Activated naive CD8-positive, alpha-beta T cell treated with anti-CD3 and anti-CD28 coated beads for 36 hours (primary cell): ENCODE results near the gene MBP. TPM values are rescaled to one million over a fixed set of nuclear protein-coding genes. Genes with fewer than 3 reads are reported as not detected.
A peak's percentile ranks its signal among the peaks of the same experiment; 100 is the strongest.

Experiments
- DNase-seq: peaks from one replicate; pipeline ENCODE4 v3.0.0; 2021
- H3K27ac Mint-ChIP-seq: one replicate; pipeline ENCODE4 v1.8.0; 2022; ENCODE audit warnings: mild to moderate bottlenecking, moderate library complexity, mixed read lengths
- H3K27me3 Mint-ChIP-seq: one replicate; pipeline ENCODE4 v1.8.0; 2022; ENCODE audit warnings: mild to moderate bottlenecking, mixed read lengths
- H3K36me3 Mint-ChIP-seq: one replicate; pipeline ENCODE4 v1.8.0; 2021; ENCODE audit warnings: mild to moderate bottlenecking, mixed read lengths
- H3K4me1 Mint-ChIP-seq: one replicate; pipeline ENCODE4 v1.8.0; 2021; ENCODE audit warnings: mixed read lengths
- H3K4me3 Mint-ChIP-seq: one replicate; pipeline ENCODE4 v1.8.0; 2022; ENCODE audit warnings: mild to moderate bottlenecking, moderate library complexity, mixed read lengths
- H3K9me3 Mint-ChIP-seq: one replicate; pipeline ENCODE4 v1.8.0; 2022; ENCODE audit warnings: mixed read lengths
- total RNA-seq, 2 experiments: library from RNA; stranded (reverse); gene quantifications; one replicate each; pipeline ENCODE4 v1.2.3, GENCODE V29; 2021

Gene MBP
- total RNA-seq: 10 to 100 TPM; 41.2 to 45.9 TPM

- DNase-seq: peak; percentile 77
- Mint-ChIP-seq H3K9me3 (no peaks in the 10 kb centered on the region), H3K4me1 (peaks cover 42% of the 10 kb centered on the region), H3K36me3 (peaks cover 32% of the 10 kb centered on the region), H3K27me3 (no peaks in the 10 kb centered on the region), H3K27ac (peak within 1 kb of the TSS; percentile 96), H3K4me3 (peak within 1 kb of the TSS; percentile 99)
These were observed at the start of gene MBP for GRCh38 chr18:77132369-77133050. MBP (minus strand) TSS chr18:77132783; CDS start chr18:77105261, 27,522 bp downstream.

GRCh38 chr18:77181950-77182707 lies 49.5 kb upstream of the MBP start:
- no peak for DNase-seq
- Mint-ChIP-seq H3K4me3 (no peak overlapping the region), H3K9me3 (peaks cover 2% of the 10 kb centered on the region), H3K27me3 (no peaks in the 10 kb centered on the region), H3K27ac (no peak overlapping the region), H3K4me1 (no peaks in the 10 kb centered on the region), H3K36me3 (no peaks in the 10 kb centered on the region)

GRCh38 chr18:77178559-77178958 lies 46.0 kb upstream of the MBP start:
- no peaks in the 10 kb centered on the region for H3K36me3 Mint-ChIP-seq
- no peak overlapping the region for H3K4me3 Mint-ChIP-seq
- no peak for DNase-seq
- no peak overlapping the region for H3K27ac Mint-ChIP-seq
- no peaks in the 10 kb centered on the region for H3K27me3 Mint-ChIP-seq
- no peaks in the 10 kb centered on the region for H3K4me1 Mint-ChIP-seq
- H3K9me3 Mint-ChIP-seq: no peaks in the 10 kb centered on the region

GRCh38 chr18:77177009-77177408 lies 44.4 kb upstream of the MBP start:
- Mint-ChIP-seq H3K9me3 (no peaks in the 10 kb centered on the region), H3K36me3 (no peaks in the 10 kb centered on the region), H3K4me1 (no peaks in the 10 kb centered on the region), H3K4me3 (no peak overlapping the region), H3K27ac (no peak overlapping the region), H3K27me3 (no peaks in the 10 kb centered on the region)
- no peak for DNase-seq

- Mint-ChIP-seq H3K4me1 (no peaks in the 10 kb centered on the region), H3K4me3 (no peak overlapping the region), H3K9me3 (no peaks in the 10 kb centered on the region), H3K27ac (no peak overlapping the region), H3K27me3 (no peaks in the 10 kb centered on the region), H3K36me3 (no peaks in the 10 kb centered on the region)
- no peak for DNase-seq
These were observed 40.9 kb upstream of the MBP start for GRCh38 chr18:77173275-77174030.

- DNase-seq: no peak
- no peak overlapping the region for H3K4me3 Mint-ChIP-seq
- no peak overlapping the region for H3K27ac Mint-ChIP-seq
- H3K4me1 Mint-ChIP-seq: no peaks in the 10 kb centered on the region
- H3K27me3 Mint-ChIP-seq: no peaks in the 10 kb centered on the region
- no peaks in the 10 kb centered on the region for H3K9me3 Mint-ChIP-seq
- no peaks in the 10 kb centered on the region for H3K36me3 Mint-ChIP-seq
These were observed 38.4 kb upstream of the MBP start for GRCh38 chr18:77170890-77171410.

GRCh38 chr18:77168811-77169311 lies 36.3 kb upstream of the MBP start:
- no peak overlapping the region for H3K4me3 Mint-ChIP-seq
- no peaks in the 10 kb centered on the region for H3K4me1 Mint-ChIP-seq
- H3K27ac Mint-ChIP-seq: no peak overlapping the region
- H3K9me3 Mint-ChIP-seq: no peaks in the 10 kb centered on the region
- no peaks in the 10 kb centered on the region for H3K27me3 Mint-ChIP-seq
- H3K36me3 Mint-ChIP-seq: no peaks in the 10 kb centered on the region
- DNase-seq: no peak

- Mint-ChIP-seq H3K4me3 (no peak overlapping the region), H3K27me3 (no peaks in the 10 kb centered on the region)
- DNase-seq: no peak
These were observed 34.7 kb upstream of the MBP start for GRCh38 chr18:77167251-77167650.

GRCh38 chr18:77166523-77166922 lies 33.9 kb upstream of the MBP start:
- no peaks in the 10 kb centered on the region for H3K36me3 Mint-ChIP-seq
- no peak overlapping the region for H3K27ac Mint-ChIP-seq
- no peaks in the 10 kb centered on the region for H3K9me3 Mint-ChIP-seq
- no peak for DNase-seq
- H3K4me3 Mint-ChIP-seq: no peak overlapping the region
- no peaks in the 10 kb centered on the region for H3K4me1 Mint-ChIP-seq
- no peaks in the 10 kb centered on the region for H3K27me3 Mint-ChIP-seq

More at GRCh38 chr18:77167251-77167650, 34.7 kb upstream of the MBP start:
- Mint-ChIP-seq H3K9me3 (no peaks in the 10 kb centered on the region), H3K27ac (no peak overlapping the region), H3K36me3 (no peaks in the 10 kb centered on the region), H3K4me1 (no peaks in the 10 kb centered on the region)

GRCh38 chr18:77165503-77166188 lies 33.1 kb upstream of the MBP start:
- DNase-seq: no peak
- no peaks in the 10 kb centered on the region for H3K36me3 Mint-ChIP-seq
- H3K4me1 Mint-ChIP-seq: peaks cover 2% of the 10 kb centered on the region
- no peaks in the 10 kb centered on the region for H3K9me3 Mint-ChIP-seq
- no peak overlapping the region for H3K27ac Mint-ChIP-seq
- no peaks in the 10 kb centered on the region for H3K27me3 Mint-ChIP-seq
- H3K4me3 Mint-ChIP-seq: no peak overlapping the region

GRCh38 chr18:77164763-77165485 lies 32.3 kb upstream of the MBP start:
- Mint-ChIP-seq H3K4me1 (peaks cover 4% of the 10 kb centered on the region), H3K27ac (no peak overlapping the region), H3K4me3 (no peak overlapping the region), H3K27me3 (no peaks in the 10 kb centered on the region), H3K9me3 (no peaks in the 10 kb centered on the region), H3K36me3 (no peaks in the 10 kb centered on the region)
- no peak for DNase-seq

GRCh38 chr18:77164026-77164425 lies 31.4 kb upstream of the MBP start:
- no peaks in the 10 kb centered on the region for H3K27me3 Mint-ChIP-seq
- no peaks in the 10 kb centered on the region for H3K9me3 Mint-ChIP-seq

GRCh38 chr18:77162580-77162979 lies 30.0 kb upstream of the MBP start:
- no peaks in the 10 kb centered on the region for H3K9me3 Mint-ChIP-seq
- H3K36me3 Mint-ChIP-seq: no peaks in the 10 kb centered on the region
- no peak overlapping the region for H3K27ac Mint-ChIP-seq
- H3K4me1 Mint-ChIP-seq: peaks cover 4% of the 10 kb centered on the region
- DNase-seq: no peak
- no peak overlapping the region for H3K4me3 Mint-ChIP-seq
- no peaks in the 10 kb centered on the region for H3K27me3 Mint-ChIP-seq

More at GRCh38 chr18:77164026-77164425, 31.4 kb upstream of the MBP start:
- DNase-seq: no peak
- no peak overlapping the region for H3K4me3 Mint-ChIP-seq
- no peaks in the 10 kb centered on the region for H3K36me3 Mint-ChIP-seq
- H3K4me1 Mint-ChIP-seq: peaks cover 4% of the 10 kb centered on the region
- H3K27ac Mint-ChIP-seq: no peak overlapping the region

GRCh38 chr18:77161961-77162360 lies 29.4 kb upstream of the MBP start:
- Mint-ChIP-seq H3K27me3 (no peaks in the 10 kb centered on the region), H3K36me3 (no peaks in the 10 kb centered on the region), H3K4me1 (peaks cover 4% of the 10 kb centered on the region), H3K4me3 (no peak overlapping the region), H3K27ac (no peak overlapping the region), H3K9me3 (no peaks in the 10 kb centered on the region)
- DNase-seq: no peak
